C4-2B (cell line): ENCODE results near the gene COPG2.

Experiments
- CTCF ChIP-seq: fragments of 450-650 bp; conservative IDR thresholded peaks from 2 replicates; pipeline ENCODE4 v1.5.1; 2017; ENCODE audit warnings: mild to moderate bottlenecking
- ZFX ChIP-seq: fragments of 450-650 bp; IDR thresholded peaks from 2 replicates; pipeline ENCODE4 v1.6.1; 2017

- TF ChIP-seq CTCF (no peak), ZFX (no peak)
Observed at GRCh38 chr7:130641040-130641439, 27.5 kb downstream of the COPG2 start.
